ENCODE data around the gene ERICH6.

DNA sequence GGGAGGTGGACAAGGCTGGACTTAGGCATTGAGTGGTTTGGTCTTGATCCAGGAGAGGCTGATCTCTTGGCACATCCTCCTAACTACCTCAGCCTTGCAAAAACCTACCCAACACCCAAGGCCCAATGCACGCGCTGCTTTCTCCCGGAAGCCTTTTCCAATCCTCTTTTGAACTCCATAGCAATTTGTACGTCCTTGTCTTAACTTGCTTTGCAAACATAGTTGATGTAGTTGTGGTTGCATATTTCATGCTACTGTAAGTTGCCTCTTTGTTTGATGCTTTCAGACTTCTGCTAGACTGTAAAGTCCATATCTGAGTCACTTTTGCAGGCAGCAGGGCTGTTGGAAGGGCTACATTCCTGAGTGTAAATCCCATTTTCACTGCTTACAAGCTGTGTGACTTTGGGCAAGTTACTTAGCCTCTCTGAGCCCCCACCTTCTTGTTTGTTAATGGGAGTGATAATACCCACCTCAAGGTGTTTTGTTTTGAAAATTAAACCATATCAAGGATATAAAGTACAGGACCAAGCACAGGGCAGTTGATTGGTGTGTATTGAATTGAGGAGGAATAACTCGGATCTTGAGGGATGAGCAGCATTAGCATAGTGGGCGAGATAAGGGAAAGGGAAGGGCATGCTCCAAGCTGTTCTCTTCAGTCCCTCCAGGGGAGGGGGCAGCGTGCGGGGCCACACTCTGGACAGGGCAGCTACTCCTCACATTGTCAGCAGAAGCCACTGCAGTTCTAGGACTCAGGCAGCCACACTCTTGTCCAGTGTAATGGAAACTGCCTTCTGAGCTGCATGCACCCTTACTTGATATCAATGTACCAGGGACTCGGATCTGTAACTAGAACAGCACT is 30.4 kb upstream of the ERICH6 start:
- TF ChIP-seq, protein P1, sequence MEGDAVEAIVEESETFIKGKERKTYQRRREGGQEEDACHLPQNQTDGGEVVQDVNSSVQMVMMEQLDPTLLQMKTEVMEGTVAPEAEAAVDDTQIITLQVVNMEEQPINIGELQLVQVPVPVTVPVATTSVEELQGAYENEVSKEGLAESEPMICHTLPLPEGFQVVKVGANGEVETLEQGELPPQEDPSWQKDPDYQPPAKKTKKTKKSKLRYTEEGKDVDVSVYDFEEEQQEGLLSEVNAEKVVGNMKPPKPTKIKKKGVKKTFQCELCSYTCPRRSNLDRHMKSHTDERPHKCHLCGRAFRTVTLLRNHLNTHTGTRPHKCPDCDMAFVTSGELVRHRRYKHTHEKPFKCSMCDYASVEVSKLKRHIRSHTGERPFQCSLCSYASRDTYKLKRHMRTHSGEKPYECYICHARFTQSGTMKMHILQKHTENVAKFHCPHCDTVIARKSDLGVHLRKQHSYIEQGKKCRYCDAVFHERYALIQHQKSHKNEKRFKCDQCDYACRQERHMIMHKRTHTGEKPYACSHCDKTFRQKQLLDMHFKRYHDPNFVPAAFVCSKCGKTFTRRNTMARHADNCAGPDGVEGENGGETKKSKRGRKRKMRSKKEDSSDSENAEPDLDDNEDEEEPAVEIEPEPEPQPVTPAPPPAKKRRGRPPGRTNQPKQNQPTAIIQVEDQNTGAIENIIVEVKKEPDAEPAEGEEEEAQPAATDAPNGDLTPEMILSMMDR (IDR thresholded peaks at IDR 0.05): no peak
- no peak for TF ChIP-seq POLR2A (IDR thresholded peaks at IDR 0.05)
